DOHH2 (cell line): ENCODE data around the gene WASHC2C.
"Not testable (repeated sequence)": the region's sequence is repeated elsewhere in the genome, so short reads cannot be mapped to it uniquely, and the experiment has no call there.

Experiments
- EZH2phosphoT487 ChIP-seq: fragments of 200-600 bp; sonication (generic); IDR thresholded peaks from 2 replicates; pipeline ENCODE4 v1.6.1; 2017; ENCODE audit warnings: borderline replicate concordance, mild to moderate bottlenecking, antibody characterized with exemption, low read length, moderate library complexity, mixed read lengths
- TF ChIP-seq, protein P1 (sequence below): fragments of 200-600 bp; sonication (generic); IDR thresholded peaks from one replicate; pipeline ENCODE4 v1.5.1; 2014; ENCODE audit warnings: antibody characterized with exemption, mild to moderate bottlenecking, low read depth, low read length; ENCODE audit not compliant: poor library complexity, severe bottlenecking

DNA sequence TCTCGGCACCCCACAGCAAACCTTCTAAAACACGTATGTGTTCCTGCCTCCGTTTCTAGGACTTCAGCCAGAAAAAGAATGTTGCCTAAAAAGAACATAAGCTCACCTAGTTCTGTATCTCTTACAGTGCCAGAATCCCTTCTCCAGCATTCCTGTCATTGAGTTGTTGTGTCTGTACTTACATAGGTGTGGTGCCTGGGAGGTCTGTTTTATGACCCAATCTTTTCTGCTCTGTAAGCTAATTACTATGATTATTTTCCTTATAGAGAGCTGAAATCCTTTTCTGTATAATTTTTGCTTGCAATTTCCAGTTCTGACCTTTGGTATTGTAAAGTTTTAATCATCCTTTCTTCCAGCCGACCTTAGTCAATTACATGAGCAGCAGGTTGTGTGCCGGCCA is 28.0 kb downstream of the WASHC2C start:
- not testable (repeated sequence) for TF ChIP-seq EZH2phosphoT487
- TF ChIP-seq, protein P1, sequence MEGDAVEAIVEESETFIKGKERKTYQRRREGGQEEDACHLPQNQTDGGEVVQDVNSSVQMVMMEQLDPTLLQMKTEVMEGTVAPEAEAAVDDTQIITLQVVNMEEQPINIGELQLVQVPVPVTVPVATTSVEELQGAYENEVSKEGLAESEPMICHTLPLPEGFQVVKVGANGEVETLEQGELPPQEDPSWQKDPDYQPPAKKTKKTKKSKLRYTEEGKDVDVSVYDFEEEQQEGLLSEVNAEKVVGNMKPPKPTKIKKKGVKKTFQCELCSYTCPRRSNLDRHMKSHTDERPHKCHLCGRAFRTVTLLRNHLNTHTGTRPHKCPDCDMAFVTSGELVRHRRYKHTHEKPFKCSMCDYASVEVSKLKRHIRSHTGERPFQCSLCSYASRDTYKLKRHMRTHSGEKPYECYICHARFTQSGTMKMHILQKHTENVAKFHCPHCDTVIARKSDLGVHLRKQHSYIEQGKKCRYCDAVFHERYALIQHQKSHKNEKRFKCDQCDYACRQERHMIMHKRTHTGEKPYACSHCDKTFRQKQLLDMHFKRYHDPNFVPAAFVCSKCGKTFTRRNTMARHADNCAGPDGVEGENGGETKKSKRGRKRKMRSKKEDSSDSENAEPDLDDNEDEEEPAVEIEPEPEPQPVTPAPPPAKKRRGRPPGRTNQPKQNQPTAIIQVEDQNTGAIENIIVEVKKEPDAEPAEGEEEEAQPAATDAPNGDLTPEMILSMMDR, result not testable (repeated sequence)
